Mucosa of rectum (tissue), 2 donors: ENCODE results near the gene DPM1.

ENCODE experiments used
- H3K27ac ChIP-seq, 2 donors: one replicate each; pipeline ENCODE4 v1.7.0; 2013; ENCODE audit warnings: inconsistent platforms in 2 of 2, low read depth in 2 of 2, low read length in 2 of 2
- H3K27me3 ChIP-seq, 2 donors: one replicate each; pipeline ENCODE4 v1.7.0; 2013; ENCODE audit warnings: low read length in 2 of 2; ENCODE audit not compliant: control insufficient read depth in 2 of 2, insufficient read depth in 2 of 2
- H3K36me3 ChIP-seq, 2 donors: one replicate each; pipeline ENCODE4 v1.7.0; 2013; ENCODE audit warnings: low read length in 2 of 2; ENCODE audit not compliant: control insufficient read depth in 2 of 2, insufficient read depth in 2 of 2
- H3K4me1 ChIP-seq, 2 donors: one replicate each; pipeline ENCODE4 v1.7.0; 2013; ENCODE audit warnings: low read length in 2 of 2, mild to moderate bottlenecking in 1 of 2; ENCODE audit not compliant: control insufficient read depth in 2 of 2, insufficient read depth in 2 of 2
- H3K4me3 ChIP-seq, 2 donors: one replicate each; pipeline ENCODE4 v1.7.0; 2013; ENCODE audit warnings: low read length in 2 of 2
- H3K9ac ChIP-seq, 2 donors: one replicate each; pipeline ENCODE4 v1.7.0; 2013; ENCODE audit warnings: low read length in 2 of 2, low read depth in 1 of 2, mild to moderate bottlenecking in 1 of 2
- H3K9me3 ChIP-seq, 2 donors: one replicate each; pipeline ENCODE4 v1.7.0; 2013; ENCODE audit warnings: low read length in 2 of 2; ENCODE audit not compliant: control insufficient read depth in 2 of 2
- donor health status: healthy.
- donor health status: Normal muscosa, but diverticular disease.

Gene DPM1

DNA sequence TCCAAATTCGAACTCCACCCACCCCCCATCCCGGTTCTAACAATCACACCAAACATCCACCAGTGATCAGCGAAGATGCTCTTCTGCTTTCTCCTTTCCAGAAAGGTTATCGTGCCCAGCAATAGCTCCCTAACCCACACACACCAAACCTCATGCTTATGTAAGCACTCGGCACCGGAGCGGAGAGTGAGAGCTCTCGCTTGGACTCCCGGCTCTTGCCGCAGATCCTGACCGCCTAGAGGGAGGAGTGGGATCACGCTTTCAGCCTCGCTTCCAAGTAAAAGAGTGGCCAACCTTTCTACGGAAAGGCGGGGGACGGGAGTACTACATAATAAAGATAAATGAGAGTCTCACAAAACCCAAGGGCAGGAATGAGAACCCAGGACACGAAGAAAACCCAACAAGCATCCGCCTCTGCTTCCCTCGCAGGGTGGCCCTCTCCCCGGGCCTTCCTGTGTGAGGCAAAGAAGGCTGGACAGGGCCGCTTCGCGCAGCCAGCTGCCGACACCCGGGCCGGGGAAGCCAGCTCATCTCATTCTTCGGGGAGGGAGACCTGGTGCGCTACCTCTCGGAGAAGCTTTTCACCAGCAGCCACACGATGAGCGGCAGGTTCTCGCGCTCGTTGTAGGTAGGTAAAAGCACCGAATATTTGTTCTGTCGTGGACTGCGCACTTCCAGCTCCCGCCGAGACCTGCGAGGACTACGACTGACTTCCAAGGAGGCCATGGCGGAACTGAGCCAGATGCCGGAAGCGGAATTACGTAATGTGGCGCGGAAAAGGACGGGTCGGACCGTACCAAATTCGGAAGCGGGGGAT, at the start of gene DPM1:
TSS of gene DPM1 (minus strand) at position 735 of the 817 bp plus-strand sequence. CDS start at position 726, 9 bp downstream.
- Histone ChIP-seq H3K36me3 (peaks cover 9 to 21% of the 10 kb centered on the region in 2 donors), H3K27me3 (no peaks in the 10 kb centered on the region), H3K9ac (peak within 1 kb of the TSS; percentile 89 to 98), H3K9me3 (no peaks in the 10 kb centered on the region), H3K4me3 (peak within 1 kb of the TSS; percentile 87 to 100), H3K27ac (peak within 1 kb of the TSS; percentile 83 to 87), H3K4me1 (peaks cover 15 to 22% of the 10 kb centered on the region in 2 donors)

GRCh38 chr20:51005214-51005613, 46.9 kb upstream of the DPM1 start:
- H3K9me3 ChIP-seq = no peaks in the 10 kb centered on the region

DNA sequence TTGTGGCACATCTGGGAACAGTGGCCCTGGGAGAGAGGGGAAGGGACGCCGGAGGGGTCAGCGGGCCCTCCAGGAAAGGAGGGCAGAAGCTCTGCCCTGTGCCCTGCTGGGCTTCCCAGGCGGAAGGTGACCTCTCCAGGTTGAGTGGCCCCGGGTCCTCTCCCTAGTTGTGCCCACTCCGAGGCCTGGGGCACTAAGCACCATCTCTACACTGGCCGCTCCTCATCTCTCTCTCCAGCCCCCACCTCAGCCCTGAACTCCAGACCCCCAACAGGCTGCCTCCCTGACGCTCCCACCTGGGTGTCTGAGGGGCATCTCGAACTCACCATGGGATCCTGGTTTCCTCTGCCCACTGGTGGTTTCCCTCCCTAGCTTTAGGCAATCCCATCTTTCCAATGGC, 46.4 kb upstream of the DPM1 start:
- Histone ChIP-seq H3K4me1 (peaks cover 3 to 5% of the 10 kb centered on the region in 2 donors), H3K4me3 (no peak overlapping the region), H3K27me3 (peaks cover 0 to 6% of the 10 kb centered on the region in 2 donors), H3K9me3 (no peaks in the 10 kb centered on the region), H3K27ac (no peak overlapping the region), H3K9ac (no peak overlapping the region), H3K36me3 (no peaks in the 10 kb centered on the region)

More at GRCh38 chr20:51005214-51005613, 46.9 kb upstream of the DPM1 start:
- H3K27ac ChIP-seq = no peak overlapping the region
- peaks cover 0 to 6% of the 10 kb centered on the region in 2 donors for H3K27me3 ChIP-seq
- H3K9ac ChIP-seq = no peak overlapping the region
- H3K36me3 ChIP-seq = no peaks in the 10 kb centered on the region
- H3K4me1 ChIP-seq = peaks cover 3 to 5% of the 10 kb centered on the region in 2 donors
- H3K4me3 ChIP-seq = no peak overlapping the region

GRCh38 chr20:51004305-51004727, 46.0 kb upstream of the DPM1 start:
- H3K27me3 ChIP-seq = peaks cover 0 to 6% of the 10 kb centered on the region in 2 donors
- H3K4me3 ChIP-seq = no peak overlapping the region

DNA sequence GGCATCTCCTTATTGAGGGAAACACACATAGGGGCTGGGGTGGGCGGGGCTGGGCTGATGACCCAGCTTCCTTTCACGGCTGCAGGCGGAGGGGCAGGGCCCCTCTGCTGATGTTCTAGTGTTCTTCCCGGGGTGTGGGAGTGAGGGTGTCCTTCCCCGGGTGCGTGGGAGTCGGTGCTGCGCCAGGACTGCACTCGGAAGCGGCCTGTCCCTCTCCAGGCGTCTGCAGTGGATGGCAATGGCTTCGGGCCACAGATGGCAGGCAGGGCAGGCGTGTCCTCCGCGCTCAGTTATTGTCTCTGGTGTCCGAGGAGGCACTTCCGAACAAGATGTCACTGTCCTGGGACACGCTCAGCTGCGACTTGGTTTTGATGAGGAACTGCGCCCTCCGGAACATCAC, 45.4 kb upstream of the DPM1 start:
- Histone ChIP-seq H3K4me3 (no peak overlapping the region), H3K9ac (no peak overlapping the region), H3K4me1 (no peaks in the 10 kb centered on the region), H3K27me3 (peaks cover 0 to 6% of the 10 kb centered on the region in 2 donors), H3K9me3 (no peaks in the 10 kb centered on the region), H3K27ac (no peak overlapping the region), H3K36me3 (no peaks in the 10 kb centered on the region)

More at GRCh38 chr20:51004305-51004727, 46.0 kb upstream of the DPM1 start:
- Histone ChIP-seq H3K9me3 (no peaks in the 10 kb centered on the region), H3K36me3 (no peaks in the 10 kb centered on the region), H3K27ac (no peak overlapping the region), H3K4me1 (peaks cover 3 to 4% of the 10 kb centered on the region in 2 donors), H3K9ac (no peak overlapping the region)

DNA sequence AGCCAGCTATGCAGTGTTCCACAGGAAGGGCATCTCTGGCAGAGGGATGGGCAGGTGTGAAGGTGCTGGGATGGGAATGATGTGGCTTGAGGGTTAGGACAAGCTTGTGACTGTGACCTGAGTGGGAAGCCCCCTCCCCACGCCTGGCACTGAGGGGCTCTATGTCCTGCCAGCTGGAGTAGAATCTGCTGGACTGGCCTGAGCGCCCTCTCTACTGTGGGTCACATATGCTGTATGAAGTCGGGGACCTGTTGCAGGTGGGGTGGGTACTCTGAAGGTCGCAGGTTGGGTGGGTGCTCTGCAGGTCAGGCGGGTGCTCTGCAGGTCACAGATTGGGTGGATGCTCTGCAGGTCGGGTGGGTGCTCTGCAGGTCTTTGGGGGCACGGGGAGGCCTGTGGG, 44.3 kb upstream of the DPM1 start:
- H3K27ac ChIP-seq = no peak overlapping the region
- no peaks in the 10 kb centered on the region for H3K4me1 ChIP-seq
- no peaks in the 10 kb centered on the region for H3K36me3 ChIP-seq
- peaks cover 3 to 6% of the 10 kb centered on the region in 2 donors for H3K27me3 ChIP-seq
- H3K9me3 ChIP-seq = no peaks in the 10 kb centered on the region
- no peak overlapping the region for H3K9ac ChIP-seq
- no peak overlapping the region for H3K4me3 ChIP-seq

- Histone ChIP-seq H3K27me3 (peaks cover 3 to 8% of the 10 kb centered on the region in 2 donors), H3K36me3 (no peaks in the 10 kb centered on the region), H3K9me3 (no peaks in the 10 kb centered on the region), H3K4me1 (no peaks in the 10 kb centered on the region), H3K4me3 (no peak overlapping the region), H3K9ac (no peak overlapping the region), H3K27ac (no peak overlapping the region)
These were observed 43.3 kb upstream of the DPM1 start for GRCh38 chr20:51001430-51002265.

DNA sequence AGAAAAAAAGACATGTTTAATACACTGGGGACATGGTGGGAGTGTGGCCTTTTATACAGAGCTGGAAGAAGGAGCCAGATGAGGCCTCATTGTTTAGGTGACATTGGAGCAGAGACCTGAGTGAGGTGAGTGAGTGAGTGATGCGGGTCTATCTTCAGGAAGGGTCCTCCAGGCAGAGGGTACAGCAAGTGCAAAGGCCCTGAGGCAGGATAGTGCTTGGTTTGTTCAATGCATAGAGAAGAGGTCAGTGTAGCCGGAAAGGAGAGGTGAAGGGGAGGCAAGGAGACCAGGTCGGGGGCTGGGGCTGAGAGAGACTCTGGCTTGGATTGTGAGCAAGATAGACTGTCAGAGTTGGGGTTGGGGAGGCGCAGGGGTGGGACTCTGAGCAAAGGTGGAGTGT, 41.0 kb upstream of the DPM1 start:
- Histone ChIP-seq H3K27me3 (peaks cover 3 to 8% of the 10 kb centered on the region in 2 donors), H3K27ac (no peak overlapping the region), H3K4me3 (no peak overlapping the region), H3K9me3 (no peaks in the 10 kb centered on the region), H3K4me1 (no peaks in the 10 kb centered on the region), H3K9ac (no peak overlapping the region), H3K36me3 (no peaks in the 10 kb centered on the region)

- no peak overlapping the region for H3K9ac ChIP-seq
- H3K4me1 ChIP-seq = peaks cover 0 to 3% of the 10 kb centered on the region in 2 donors
- no peaks in the 10 kb centered on the region for H3K9me3 ChIP-seq
- no peak overlapping the region for H3K4me3 ChIP-seq
- peaks cover 3 to 6% of the 10 kb centered on the region in 2 donors for H3K27me3 ChIP-seq
- H3K27ac ChIP-seq = no peak overlapping the region
- H3K36me3 ChIP-seq = no peaks in the 10 kb centered on the region
These were observed 38.9 kb upstream of the DPM1 start for GRCh38 chr20:50996901-50997865.
